GM19455 (cell line): ENCODE results near the gene NTRK3.

ENCODE experiments used
- ATAC-seq: cut with Tn5 transposase; IDR thresholded peaks from one replicate; pipeline ENCODE4 v1.9.1; 2021; ENCODE audit not compliant: unreplicated experiment

NTRK3 gene

DNA sequence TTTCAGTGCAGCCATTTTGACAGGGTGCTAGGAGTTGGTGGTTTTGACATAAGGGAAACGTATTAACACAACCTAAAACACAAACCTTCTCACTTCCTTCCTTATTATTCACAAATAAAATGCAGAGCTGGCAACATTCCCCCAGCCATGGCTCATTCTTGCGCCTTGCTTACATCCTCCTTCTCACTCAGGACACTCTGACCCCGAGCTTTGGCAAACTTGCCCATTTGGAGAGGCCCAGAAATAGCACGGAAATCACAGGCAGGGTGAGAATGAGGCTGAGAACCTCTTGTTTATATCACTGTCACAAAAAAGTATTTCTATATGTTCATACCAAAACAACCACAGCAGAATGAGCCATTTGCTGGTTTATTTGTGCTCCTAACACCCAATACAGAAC is 244.3 kb downstream of the NTRK3 start:
- ATAC-seq: no peak

DNA sequence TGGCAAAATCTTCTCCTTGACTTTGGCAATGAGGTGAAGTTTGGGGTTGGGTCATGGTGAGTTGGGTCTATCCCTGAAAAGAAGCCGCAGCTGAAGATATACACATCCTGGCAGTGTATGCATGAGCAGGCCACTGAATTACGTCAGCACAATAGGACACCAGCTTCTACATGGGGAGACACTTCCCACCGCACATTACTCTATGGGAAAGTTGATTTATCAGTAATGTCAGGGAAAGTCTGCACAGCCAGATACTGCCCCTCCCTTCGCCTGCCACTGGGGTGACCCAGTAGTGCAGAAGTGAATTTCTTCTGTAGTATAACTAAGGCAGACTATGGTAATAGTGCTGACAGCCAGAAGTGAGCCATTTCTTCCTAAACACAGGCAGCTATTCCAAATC is 245.0 kb downstream of the NTRK3 start:
- ATAC-seq: no peak

DNA sequence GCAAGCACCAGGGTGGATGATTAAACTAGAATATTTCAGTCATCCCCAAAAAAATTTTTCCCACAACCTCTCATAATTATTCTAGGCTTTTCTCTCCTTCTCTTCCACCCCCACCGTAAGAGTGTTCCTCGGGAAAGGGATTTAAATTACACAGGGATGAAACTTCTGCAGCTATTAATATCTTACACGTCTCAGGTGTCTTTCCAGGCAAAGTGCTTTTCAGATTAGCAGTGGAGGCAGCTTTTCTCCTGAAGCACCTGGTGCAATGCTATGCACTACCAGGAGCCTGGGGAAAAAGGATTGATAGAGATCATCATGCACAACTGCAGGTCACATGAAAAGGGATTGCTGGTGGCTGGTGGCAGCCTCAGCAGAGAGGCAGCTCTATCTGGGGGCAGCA is 250.4 kb downstream of the NTRK3 start:
- ATAC-seq: no peak

DNA sequence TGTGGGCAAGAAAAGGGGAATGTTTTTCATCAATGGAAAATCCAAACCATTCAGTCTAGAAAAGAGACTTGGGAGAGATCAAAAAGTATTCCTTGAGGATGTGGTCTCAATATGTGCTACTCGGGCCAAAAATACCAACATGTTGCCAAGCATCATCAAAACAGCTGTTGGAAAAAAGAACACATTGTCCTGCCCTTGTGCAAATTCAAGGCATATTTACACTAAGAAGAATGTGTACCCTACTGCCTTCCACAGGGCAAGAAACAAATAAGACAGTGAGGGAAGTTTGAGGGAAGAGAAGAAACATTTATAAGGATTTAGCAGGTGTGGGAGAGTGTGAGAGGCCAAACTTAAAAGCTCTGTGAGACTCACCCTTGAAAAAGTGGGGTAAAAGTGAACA is 252.1 kb downstream of the NTRK3 start:
- ATAC-seq: no peak

DNA sequence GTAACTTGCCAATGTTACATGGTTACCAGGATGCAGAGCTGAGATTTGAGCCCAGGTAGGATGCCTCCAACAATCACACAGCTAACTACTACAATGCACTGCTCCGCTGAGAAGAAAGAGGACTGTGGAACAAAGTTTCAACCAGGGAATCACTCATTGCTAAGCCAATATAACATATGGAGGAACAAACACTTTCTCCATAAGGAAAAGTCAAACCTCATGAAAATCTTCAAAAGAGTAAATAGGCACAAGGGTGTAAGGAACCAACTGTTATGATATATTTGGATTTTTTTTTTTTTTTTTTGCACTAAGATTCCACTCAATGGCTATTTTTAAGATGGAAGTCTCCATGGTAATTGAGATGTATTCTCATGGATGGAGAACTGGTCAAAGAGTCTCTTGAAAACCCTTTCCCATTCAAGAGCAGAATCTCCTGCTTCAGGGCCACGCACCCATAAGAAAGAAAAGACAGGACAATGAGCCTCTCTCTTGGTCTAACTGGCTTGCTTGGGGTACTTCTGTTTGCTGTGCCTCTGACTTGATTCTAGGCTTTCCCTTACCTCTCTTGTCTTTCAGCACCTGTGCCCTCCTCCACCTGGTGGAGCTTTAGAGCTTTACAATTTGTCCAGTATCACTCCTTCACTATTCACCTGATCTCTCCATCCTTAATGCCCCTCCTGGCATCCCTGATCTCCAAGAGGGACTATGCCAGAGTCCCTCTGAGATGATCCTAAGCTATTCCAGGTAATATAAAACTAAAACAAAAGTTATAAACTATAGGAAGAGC is 252.8 kb downstream of the NTRK3 start:
- ATAC-seq: no peak

DNA sequence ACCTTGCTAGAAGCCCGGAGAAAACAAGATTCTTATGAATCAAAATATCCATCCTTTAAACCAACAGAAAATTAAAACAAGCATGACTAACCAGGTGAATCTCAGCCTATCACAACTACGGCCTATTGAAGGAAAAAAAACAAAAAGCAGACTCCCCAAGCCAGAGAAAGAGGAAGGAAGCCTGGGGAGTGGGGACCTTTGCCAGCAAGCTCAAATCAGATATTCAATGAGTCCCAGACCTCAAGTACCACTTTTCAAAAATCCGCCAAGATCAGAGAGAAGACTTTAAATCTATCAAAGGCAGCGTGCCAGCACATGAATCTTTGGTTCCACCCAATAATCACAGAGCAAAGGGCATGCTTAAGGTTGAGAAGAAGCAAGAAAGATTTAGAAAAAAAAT is 253.8 kb downstream of the NTRK3 start:
- no peak for ATAC-seq

DNA sequence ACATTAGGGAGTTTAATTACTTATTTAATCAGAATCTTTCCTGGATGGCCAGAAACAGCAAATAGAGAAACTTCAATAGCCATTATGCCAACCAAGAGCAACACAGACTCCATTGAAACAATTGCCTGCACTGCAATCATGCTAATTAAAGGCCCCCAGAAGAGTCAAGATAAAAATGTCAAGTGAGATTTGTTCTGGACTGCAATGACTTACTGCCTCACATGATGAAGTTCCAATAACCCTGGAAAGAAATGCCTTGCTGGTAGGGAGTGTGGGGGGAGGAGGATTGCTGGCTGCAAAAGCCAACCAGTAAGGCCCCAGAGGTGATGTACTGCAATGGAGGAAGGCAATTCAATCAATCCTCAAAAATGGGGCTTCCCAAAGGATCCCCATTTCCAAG is 257.9 kb downstream of the NTRK3 start:
- no peak for ATAC-seq

DNA sequence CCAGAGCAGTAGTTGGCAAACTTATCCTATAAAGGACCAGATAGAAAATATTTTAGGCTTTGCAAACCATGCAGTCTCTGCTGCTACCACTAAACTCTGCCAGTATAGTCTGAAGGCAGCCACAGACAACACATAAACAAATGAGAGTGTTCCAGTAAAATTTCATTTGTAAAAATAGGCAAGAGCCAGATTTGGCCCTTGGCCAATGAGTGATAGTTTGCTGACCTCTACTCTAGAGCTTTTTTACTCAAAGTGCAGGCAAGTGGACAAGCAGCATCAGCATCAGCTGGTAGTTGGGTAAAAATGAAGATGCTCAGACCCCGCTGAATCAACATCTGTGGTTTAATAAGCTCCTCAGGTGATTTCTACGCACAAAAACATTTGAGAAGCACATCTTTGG is 269.8 kb downstream of the NTRK3 start:
- ATAC-seq: no peak

DNA sequence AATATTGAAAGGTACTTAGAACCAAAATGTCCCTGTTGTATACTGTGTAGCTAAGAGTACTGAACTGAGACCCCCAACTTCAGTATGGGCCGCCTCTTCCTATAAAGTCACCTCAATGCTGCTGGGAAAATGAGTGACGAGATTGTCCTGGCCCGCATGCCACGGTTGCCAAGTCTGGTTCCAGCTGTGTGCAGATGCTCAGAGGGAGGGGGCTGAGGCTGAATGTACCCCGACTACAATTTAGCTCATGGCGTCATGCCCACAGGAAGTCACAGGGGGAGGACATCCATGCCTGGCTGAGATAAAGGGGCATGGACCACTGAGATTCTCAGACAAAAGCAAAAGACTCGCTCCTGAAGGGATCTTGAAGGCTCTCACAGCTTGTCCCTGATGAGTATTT is 271.1 kb downstream of the NTRK3 start:
- no peak for ATAC-seq

DNA sequence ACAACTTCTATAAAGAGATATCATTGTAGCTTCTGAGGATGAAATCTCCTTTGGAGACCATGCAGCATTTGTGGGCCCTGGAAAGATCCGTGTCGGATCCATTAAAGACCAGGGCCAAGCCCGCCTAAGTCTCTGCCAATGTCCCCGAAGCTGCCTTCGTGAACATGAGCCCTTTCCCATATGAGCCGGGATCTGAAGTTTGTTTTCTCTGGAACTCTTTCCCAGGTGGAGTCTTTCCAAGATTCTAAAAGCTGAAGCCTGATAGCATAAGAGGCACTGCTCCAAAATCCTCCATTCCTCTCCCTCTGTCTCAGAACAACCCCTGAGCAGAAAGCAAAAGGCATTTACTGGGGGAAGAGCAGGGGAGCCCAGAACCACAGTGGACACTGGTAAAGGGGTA is 274.6 kb downstream of the NTRK3 start:
- ATAC-seq: no peak

DNA sequence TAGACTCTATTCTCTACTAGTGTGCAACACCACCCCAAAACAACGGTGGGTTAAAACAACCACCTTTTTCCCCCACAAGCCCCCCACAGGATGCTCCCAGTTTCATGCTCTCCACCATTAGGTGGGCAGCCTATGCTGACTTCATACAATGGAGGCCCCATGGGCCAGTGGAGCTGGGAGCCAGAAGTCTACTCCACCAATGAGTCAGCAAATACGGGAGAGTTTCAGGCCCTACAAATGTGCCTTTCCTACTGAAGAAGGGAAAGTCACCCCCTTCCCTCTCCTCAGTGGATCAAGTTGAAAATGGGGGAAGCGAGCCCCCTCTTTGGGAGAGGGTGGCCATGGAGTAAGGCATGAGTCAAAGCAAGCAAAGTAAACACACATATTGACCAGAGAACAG is 278.6 kb downstream of the NTRK3 start:
- no peak for ATAC-seq

DNA sequence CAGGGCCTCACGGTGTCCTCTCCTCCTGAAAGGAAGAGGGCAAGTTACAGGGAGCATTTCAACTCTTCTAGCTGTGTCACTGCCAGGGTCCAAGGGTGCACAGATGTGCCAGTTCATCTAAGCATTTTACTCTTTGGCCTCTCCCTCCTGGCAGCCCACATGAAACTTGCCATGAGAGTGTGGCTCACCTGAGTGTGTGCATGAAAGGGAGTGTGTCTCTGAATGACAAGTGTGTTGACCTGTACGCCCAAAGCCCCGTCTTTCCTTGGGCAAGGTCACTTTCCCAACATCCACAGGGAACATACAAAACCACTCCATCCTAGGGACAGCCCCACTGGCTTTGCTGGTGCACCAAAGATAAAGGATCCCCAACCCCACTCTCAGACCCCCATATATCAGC is 280.0 kb downstream of the NTRK3 start:
- no peak for ATAC-seq

DNA sequence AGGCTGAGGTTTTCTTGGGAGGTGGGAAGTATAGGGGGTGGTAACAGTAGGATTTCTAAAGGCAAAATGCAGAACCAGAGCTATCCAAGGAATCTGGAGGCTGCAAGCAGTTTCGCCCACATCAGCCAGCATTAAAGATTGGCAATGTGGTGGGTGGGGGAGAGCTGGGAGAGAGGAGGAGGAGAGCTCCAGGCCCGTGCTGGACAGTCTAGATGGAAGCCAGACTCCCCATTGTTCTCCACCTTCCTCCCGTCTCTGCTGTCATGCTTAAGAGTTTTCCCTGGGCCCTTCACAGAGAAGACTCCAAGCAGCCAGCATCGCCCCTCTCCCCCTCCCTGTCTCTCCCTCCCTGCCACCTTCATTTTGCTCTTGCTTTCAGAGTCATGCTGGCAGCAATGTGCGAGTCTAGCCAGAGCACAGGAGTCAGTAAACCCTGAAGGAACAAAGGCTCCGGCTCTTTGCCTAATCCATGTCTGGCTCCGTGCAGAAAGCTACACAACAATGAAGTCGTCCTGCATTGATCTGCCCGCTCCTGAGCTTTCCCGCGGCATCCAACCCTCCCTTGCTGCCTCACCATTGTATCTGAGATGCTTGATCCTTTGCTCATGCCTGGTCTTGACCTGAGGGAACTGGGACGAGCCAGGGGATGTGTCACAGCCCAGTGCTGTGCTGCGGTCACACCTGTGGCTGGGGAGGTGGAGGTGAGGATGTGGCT is 282.9 kb downstream of the NTRK3 start:
- no peak for ATAC-seq

DNA sequence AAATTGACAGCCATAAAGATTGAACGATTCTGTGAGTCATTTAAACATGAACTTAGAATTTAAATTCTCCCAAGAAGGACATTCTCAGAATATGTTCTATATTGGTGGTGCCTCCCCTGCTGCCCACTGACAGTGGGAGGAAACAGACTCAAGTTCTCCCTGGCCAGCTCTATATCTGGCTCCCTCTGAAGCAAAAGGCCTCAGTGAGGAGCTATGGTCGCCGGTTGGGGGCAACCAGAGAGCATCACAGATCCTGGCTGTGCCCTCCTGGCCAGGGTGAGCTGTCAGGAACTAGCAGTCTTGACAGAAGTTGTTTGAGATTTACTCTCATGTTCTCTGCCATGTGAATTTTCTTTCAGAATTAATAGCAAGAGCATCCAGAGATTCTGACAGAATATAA is 285.5 kb downstream of the NTRK3 start:
- ATAC-seq: no peak

DNA sequence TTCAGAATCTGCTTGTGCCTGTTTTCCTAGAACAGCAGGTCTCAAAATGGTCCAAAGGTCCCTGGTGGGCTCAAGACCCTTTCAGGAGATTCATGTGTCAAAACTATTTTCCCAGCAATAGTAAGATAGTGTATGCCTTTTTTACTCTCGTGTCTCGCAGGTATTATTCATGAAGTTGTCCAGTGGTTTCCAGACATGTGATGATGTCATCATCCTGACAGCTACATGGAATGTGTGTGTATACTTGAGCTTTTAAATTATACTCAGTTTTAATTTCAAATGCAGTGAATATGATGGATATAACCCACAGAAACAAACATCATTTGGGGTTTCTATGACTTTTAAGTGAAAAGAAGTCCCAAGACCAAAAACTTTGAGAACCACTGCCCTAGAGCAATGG is 288.6 kb downstream of the NTRK3 start:
- no peak for ATAC-seq

DNA sequence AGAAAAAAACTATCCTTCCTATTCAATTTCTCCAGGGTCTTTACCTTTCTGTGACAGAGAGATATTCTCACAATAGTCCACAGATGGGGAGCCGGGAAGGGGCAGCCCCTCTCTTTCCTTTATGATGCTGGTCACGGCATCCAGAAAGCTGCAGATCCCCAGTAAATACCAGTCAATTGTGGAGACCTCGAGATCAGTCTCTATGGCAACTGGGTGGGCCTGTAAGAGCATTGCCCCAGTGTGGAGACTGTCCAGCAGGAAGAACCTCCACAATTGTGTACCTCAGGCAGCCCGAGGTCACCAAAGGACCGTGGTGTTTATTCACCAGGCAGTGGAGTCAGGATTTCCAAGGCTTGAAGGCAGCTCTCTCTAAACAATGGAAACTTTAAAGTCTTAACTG is 291.2 kb downstream of the NTRK3 start:
- no peak for ATAC-seq

DNA sequence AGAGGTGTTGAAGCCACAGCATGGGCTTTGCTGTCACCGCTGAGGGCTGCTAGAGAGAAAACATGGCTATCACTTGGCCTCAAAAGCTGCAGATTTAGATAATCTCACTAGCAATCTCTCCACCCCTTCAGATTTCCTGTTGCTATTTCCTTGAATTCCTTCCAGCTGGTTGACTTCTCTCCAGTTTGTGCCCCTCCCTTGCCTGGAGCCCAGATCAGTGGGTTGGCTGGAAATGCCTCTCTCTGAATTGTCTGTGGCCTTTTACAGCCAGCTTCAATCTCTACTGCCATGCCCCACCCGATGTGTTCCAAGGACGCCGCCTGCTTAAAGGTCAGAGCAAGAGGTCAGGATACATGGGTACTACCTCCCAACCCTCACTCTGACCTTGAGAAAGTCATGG is 294.1 kb downstream of the NTRK3 start:
- no peak for ATAC-seq

DNA sequence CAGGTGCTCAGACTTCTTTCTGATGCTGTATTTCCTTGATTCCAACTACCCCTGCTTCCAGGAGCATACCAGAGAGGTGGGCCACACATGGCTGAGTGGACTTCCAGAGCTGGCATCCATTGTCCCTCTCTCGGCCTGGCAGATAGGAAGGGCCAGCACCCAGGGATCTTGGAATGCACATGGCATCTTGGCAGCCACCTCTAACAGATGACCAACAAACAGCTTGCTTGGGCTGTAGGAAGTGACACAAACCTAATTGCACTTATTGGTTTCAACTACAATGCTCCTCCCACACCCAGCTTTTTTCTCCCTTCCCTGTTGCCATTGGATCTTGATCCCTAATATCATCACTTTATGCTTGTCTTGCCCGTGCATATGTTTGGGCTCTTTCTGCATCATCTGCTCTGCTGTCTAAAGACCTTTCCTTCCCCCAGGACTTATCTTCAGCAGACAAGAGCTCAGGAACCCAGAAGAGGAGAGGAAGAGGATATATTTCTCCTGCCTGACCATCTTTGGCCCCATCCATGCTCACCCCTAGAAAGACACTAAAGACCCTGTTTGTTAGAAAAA is 294.6 kb downstream of the NTRK3 start:
- no peak for ATAC-seq

DNA sequence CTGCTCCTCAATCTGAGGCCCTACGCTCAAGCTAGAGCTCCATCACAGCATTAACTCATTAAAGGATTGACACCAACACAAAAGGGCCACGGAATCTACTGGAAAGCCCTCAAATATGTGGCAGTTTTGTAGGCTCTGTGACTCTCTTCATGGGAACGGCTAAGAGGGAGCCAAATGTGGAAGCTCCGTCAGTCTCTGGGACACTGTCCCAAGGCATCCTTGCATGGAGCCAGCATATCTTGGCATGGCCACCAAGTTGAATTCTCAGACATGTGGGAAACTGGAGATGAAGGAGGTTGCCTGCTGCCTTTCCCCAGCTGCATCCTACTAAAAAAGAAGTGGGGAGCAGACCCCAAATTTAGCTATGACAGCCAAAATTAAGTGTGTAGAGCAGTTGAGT is 296.9 kb downstream of the NTRK3 start:
- no peak for ATAC-seq

DNA sequence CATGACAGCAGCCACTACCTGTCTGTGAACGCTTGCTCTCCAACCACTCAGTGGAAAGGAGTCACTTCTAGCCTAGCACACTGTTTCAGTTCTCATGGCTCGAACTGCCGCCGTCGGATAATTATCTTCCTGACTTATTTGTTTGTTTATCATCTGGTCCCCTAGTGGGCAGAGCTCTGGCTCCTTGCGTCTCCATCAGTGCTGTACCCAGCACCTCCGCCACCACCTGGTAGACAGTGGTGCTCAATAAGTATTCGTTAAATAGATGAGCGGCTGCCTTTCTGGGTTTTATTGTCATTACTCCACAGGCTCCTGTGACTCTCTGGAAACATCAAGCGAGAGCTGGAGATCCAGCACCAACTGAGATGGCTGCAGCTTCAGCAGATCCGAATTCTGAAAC is 297.5 kb downstream of the NTRK3 start:
- no peak for ATAC-seq

DNA sequence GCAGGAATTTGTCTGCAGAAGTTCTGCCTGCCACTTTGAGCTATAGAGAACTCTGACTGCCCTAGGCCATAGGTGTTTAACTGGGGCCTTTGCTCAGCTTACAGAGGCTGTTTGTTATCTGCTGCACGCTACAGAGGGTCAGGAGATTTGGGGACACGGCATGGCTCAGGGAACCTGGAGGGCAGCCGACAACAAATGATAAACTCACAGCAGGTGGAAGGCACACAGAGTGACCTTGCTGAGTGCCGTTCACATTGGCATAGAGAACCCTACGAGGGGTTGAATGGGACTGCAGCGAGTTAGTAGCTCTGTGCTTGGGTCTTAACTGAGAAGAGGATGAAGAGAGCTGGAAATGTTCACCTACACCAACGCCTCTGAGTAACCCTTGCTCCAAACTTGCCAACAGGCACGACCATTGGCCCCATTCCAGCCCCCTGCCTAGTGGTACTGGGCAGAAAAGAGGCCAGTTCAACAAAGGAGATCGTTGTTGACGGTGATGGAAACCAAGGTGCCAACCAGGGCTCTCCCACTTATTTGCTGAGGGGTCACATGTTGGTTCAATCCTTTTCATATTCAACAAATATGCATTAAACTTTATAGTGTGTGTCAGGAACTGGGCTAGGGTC is 301.1 kb downstream of the NTRK3 start:
- ATAC-seq: no peak

DNA sequence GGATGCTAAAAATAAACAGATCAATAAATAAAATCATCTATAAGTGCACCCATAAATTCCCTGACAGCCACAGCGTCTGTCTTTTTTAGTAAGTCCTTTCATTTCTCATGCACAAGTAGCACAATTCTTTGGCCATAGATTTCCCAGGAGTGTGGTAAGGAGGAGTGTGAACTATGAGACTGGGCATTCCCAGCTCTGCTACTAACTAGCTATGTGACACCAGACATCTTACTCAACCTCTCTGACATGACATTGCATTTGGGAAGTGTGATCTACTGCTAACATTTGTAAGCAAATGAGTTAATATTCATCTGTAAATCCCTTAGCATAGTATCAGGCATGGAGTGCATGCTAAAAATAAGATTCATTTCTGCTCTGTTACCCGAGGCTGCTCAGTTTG is 301.7 kb downstream of the NTRK3 start:
- ATAC-seq: no peak
